BJ (cell line): ENCODE results near the gene AGR2. TPM values are rescaled to one million over a fixed set of nuclear protein-coding genes. Genes with fewer than 3 reads are reported as not detected.

Experiments used
- CTCF ChIA-PET: fragments of 350-600 bp; formaldehyde crosslinking; extraction: SDS; loops from one replicate; lab custom pipeline; 2021; ENCODE audit warnings: antibody characterized with exemption, inconsistent platforms; lab: Yijun Ruan, JAX
- POLR2A ChIA-PET: fragments of 300-600 bp; sonication (Branson Sonifier 250); formaldehyde crosslinking; extraction: SDS; loops from one replicate; lab custom pipeline; 2021; ENCODE audit warnings: antibody characterized with exemption; lab: Charles Lee
- DNase-seq: peaks from one replicate; pipeline ENCODE4 v3.0.0-alpha.2; 2011; ENCODE audit warnings: low read depth
- H3K27me3 ChIP-seq: 2 replicates; pipeline ENCODE4 v1.6.0; 2011; ENCODE audit warnings: low read length; ENCODE audit not compliant: control insufficient read depth, insufficient read depth
- H3K36me3 ChIP-seq: 2 replicates; pipeline ENCODE4 v1.5.1; 2011; ENCODE audit warnings: low read length; ENCODE audit not compliant: control insufficient read depth, insufficient read depth
- H3K4me3 ChIP-seq: 2 replicates; pipeline ENCODE4 v1.5.1; 2011; ENCODE audit warnings: low read depth, mild to moderate bottlenecking, control low read depth, low read length
- CTCF ChIP-seq: IDR thresholded peaks from 2 replicates; pipeline ENCODE4 v1.5.1; 2011; ENCODE audit warnings: low read depth, mild to moderate bottlenecking, control low read depth, inconsistent platforms, low read length, moderate library complexity; ENCODE audit not compliant: insufficient read depth
- polyA plus RNA-seq: library from polyadenylated mRNA; depleted of rRNA; stranded (reverse); fragments of >200 nt; gene quantifications from 2 replicates; pipeline ENCODE4 v1.2.3, GENCODE V29; 2011

AGR2 gene
- polyA plus RNA-seq, 1 experiment = not detected

- Histone ChIP-seq H3K4me3 (no peak overlapping the region), H3K27me3 (no peaks in the 10 kb centered on the region), H3K36me3 (no peaks in the 10 kb centered on the region)
- CTCF ChIA-PET = interaction anchor here (1.1 kb wide), 2 partner anchors 13 to 51 kb away, joined by 4 to 5 read pairs; no protein-coding TSS in a partner anchor
- no peak for DNase-seq
- POLR2A ChIA-PET = no interaction called here
- TF ChIP-seq CTCF = no peak
These were observed 42.6 kb upstream of the AGR2 start for GRCh38 chr7:16847381-16847860.

GRCh38 chr7:16846601-16847165 is 41.9 kb upstream of the AGR2 start:
- ChIA-PET POLR2A (no interaction called here), CTCF (interaction anchor here (1.1 kb wide), 2 partner anchors 12 to 52 kb away, joined by 4 to 5 read pairs; no protein-coding TSS in a partner anchor)
- Histone ChIP-seq H3K4me3 (no peak overlapping the region), H3K36me3 (no peaks in the 10 kb centered on the region), H3K27me3 (no peaks in the 10 kb centered on the region)
- TF ChIP-seq CTCF = no peak
- no peak for DNase-seq

GRCh38 chr7:16845746-16846145 is 40.9 kb upstream of the AGR2 start:
- POLR2A ChIA-PET = no interaction called here
- Histone ChIP-seq H3K4me3 (no peak overlapping the region), H3K36me3 (no peaks in the 10 kb centered on the region), H3K27me3 (no peaks in the 10 kb centered on the region)
- no peak for TF ChIP-seq CTCF
- DNase-seq = no peak
- CTCF ChIA-PET = no interaction called here

GRCh38 chr7:16841681-16842080 is 36.9 kb upstream of the AGR2 start:
- no peak overlapping the region for H3K4me3 ChIP-seq
- no peak for DNase-seq
- TF ChIP-seq CTCF = no peak
- no peaks in the 10 kb centered on the region for H3K36me3 ChIP-seq
- no peaks in the 10 kb centered on the region for H3K27me3 ChIP-seq
- ChIA-PET POLR2A (no interaction called here), CTCF (no interaction called here)

GRCh38 chr7:16840094-16840493 is 35.3 kb upstream of the AGR2 start:
- ChIA-PET POLR2A (no interaction called here), CTCF (interaction anchor here (0.8 to 1.2 kb wide), 2 partner anchors 14 to 39 kb away, joined by 3 read pairs; no protein-coding TSS in a partner anchor)
- Histone ChIP-seq H3K36me3 (no peaks in the 10 kb centered on the region), H3K27me3 (no peaks in the 10 kb centered on the region), H3K4me3 (no peak overlapping the region)
- TF ChIP-seq CTCF = no peak
- DNase-seq = no peak
